Measurements from ENCODE around the gene GUCA2B.

GUCA2B gene

GRCh38 chr1:42143896-42144710 lies 9.1 kb upstream of the GUCA2B start:
- DNase-seq (ENCODE audit: low read depth), result no peak

DNA sequence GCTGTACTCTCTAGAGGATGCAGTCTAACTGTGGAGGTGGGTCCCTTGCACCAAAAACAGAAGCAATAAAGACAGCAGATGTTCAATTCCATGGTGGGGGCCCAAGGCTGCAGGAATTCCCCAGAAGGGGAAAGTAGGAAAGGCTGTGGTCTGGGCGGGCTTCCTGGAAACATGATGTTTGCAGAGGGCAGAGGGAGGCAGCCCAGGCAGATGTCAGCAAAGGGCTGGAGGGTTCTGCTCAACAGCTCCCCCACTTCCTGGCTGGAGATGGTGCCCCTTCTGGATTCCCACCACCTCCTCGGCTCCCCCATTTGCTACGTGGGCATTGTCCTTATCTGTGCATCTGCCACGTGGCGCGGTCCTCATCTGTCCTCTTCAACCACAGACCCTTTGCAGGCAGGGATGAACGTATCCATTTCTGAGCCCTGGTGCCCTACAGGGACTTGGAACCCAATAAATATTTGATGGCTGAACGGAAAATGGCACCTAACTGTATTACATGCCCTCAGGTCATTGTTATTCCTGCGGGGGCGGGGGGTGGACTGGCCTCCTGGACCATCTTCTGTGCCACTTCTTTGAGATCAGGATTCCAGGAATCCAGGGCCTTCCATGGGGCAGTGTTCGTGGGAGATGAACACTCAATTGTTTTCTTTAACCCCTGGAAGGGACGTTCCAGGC lies 8.4 kb upstream of the GUCA2B start:
- DNase-seq (ENCODE audit: low read depth), result no peak

- DNase-seq (ENCODE audit: low read depth), result no peak
These were observed 7.9 kb upstream of the GUCA2B start for GRCh38 chr1:42145389-42145716.

- DNase-seq (ENCODE audit: low read depth), result no peak
These were observed 7.2 kb upstream of the GUCA2B start for GRCh38 chr1:42145764-42146625.

DNA sequence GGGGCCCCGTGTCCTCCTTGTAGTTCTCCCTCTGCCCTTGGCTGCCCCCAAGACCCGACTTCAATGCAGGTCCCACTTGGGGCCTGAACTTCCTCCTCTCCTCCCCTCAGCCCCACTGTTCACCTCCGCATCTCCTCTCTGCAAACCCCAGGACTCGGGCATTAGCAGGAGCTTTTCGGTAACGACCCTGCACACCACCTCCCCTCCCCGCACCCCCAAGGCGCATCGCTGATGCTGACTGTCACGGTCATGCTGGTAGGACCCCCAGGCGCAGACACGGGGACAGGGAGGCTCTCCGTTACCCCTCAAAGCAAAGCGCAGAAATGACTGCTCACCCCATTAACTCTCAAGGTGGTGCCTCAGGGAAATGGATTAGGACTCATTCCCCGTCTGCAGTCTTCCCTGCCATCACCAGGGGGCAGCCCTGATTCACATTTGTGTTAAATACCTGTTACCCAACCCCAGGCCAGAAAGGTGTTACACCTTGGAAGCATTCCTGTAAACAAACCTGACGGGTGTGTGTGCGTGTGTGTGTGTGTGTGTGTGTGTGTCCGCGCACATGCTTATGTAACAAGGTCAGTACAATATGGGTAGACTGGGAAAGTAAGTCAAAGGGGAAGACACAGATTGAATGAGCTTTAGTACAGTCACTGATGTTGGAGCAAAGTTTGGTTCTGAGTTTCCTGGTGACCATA lies 6.4 kb upstream of the GUCA2B start:
- peak; percentile 15 for DNase-seq (ENCODE audit: low read depth)

DNA sequence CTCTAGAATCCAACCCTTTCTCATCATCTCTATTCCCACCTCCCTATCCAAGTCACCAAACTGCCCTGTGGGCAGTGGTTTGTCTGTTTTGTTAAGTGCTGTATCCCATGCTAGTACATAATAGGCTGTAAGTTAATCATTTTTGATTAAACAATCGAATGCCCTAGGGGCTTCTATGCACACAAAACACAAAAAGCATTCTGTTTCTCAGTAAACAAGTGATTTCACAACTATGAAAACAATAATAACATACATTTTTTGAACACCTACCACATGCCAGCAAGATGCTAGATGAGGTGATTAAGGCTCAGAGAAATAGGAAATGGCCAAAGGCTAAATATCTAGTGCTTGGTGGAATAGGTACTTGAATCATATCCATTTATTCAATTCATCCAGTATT lies 5.0 kb upstream of the GUCA2B start:
- DNase-seq (ENCODE audit: low read depth), result no peak

DNA sequence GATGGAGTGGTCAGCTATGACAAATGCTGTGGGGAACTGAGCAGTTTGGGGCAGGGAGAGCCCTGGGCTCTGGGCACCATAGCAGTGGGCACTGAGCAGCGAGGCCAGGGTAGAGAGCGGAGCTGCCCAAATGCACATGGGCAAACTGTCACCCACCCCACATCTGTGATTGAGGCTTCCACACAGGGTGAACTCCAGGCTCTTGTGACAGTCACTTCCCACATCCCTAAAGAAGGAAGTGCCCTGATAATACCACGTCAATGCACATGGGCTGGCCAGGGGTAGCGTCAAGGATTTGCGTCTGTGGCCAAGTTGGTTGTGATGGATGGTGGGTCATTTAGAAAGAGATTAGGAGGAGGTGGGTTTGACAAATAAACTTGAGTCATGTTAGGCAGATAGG lies 2.6 kb upstream of the GUCA2B start:
- DNase-seq (ENCODE audit: low read depth), result no peak

- no peak for DNase-seq (ENCODE audit: low read depth)
These were observed 1.1 kb upstream of the GUCA2B start for GRCh38 chr1:42152119-42152518.

DNA sequence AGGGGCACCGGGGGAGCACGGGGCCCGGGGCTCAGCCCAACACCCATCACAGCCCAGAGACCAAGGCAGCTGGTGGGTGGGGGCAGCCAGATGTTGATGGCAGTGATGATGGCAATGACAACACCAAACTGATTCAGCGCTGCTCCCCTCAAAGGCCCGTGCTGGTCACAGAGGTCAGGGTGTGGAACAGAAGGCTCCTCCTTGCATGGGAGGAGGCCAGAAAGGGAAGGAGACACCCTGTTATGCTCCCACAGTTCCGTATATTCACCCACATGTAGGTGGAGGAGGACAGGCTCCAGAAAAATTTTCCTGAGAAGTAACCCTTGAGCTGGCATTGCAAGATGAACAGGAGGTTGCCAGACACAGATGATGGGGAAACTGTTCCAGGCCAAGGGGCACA lies 414 bp downstream of the GUCA2B start:
- DNase-seq (ENCODE audit: low read depth), result no peak

DNA sequence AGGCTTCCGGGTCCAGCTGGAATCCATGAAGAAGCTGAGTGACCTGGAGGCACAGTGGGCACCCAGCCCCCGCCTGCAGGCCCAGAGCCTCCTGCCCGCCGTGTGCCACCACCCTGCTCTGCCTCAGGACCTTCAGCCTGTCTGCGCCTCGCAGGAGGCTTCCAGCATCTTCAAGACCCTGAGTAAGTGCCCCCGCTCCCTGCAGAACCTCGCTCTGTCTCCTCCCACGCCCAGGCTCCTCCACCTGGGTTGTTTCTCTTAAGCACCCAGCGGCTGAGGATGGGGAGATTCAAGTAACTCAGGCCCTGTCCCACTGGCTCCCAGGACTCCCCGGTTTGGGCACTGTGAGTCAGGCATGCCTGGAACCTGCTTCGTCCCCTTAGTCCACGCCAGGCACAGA lies 1.5 kb downstream of the GUCA2B start:
- no peak for DNase-seq (ENCODE audit: low read depth)

GRCh38 chr1:42155362-42155761 lies 2.2 kb downstream of the GUCA2B start:
- DNase-seq (ENCODE audit: low read depth), result no peak

DNA sequence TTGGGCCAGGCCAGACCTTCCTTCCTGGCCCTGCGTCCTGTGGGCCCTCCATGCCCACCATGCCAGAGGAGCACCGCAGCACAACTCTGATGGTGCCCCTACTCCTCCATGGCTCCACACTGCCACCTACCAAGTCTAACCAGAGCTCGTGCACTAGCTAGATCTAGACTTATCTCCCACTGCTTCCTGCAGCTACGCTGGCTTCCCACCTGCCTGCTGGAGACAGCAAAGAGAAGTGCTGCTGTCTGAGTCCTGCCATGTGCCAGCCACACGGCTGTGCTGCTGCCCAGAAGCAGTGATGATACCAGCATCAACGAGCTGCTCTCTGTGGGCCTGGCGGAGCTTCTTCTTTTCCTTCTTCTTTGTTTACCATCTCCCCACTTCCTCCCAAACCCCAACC lies 4.5 kb downstream of the GUCA2B start:
- no peak for DNase-seq (ENCODE audit: low read depth)

DNA sequence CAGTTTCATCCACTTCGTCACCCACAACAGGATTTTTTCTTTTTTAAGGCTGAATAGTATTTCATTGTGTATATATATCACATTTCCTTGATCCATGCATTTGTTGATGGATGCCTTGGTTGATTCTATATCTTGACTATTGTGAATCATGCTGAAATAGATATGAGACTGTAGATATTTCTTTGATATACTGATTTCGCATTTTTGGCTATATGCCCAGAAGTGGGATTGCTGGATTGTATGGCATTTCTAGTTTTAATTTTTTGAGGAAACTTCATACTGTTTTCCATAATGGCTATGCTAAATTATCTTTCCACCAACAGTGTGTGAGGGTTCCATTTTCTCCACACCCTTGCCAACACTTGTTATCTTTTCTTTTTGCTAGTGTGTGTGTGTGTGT lies 5.0 kb downstream of the GUCA2B start:
- no peak for DNase-seq (ENCODE audit: low read depth)

- no peak for DNase-seq (ENCODE audit: low read depth)
These were observed 9.0 kb downstream of the GUCA2B start for GRCh38 chr1:42162181-42162580.

DNA sequence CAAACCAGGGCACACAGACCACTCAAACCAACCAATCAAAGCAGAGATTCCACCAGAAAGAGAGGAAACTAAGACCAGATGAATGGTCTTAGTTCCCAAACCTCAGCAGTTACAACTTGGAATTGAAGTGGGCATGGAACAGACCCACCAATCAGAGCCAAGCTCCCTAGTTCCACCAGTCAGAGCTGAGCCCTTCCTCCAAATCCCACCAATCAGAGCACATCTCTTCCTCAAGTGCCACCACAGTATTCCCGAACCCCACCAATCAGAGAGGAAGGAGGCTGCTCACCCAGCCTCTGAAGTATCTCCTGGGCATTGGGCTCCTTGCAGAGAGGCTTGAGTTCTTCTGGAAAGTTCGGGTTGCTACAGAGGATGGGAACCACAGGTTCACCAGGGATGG lies 9.9 kb downstream of the GUCA2B start:
- DNase-seq (ENCODE audit: low read depth), result no peak

- DNase-seq (ENCODE audit: low read depth), result no peak
These were observed 10.6 kb downstream of the GUCA2B start for GRCh38 chr1:42163536-42164503.

- DNase-seq (ENCODE audit: low read depth), result no peak
These were observed 11.6 kb downstream of the GUCA2B start, which contains the start of gene GUCA2A for GRCh38 chr1:42164551-42165420. TSS of gene GUCA2A (minus strand) at chr1:42164745. CDS start at chr1:42164712, 33 bp downstream.

- DNase-seq (ENCODE audit: low read depth), result no peak
These were observed 12.5 kb downstream of the GUCA2B start for GRCh38 chr1:42165511-42166210.
